ENCODE data around the gene ABCC2. TPM values are rescaled to one million over a fixed set of nuclear protein-coding genes. Genes with fewer than 3 reads are reported as not detected.
"Not testable (repeated sequence)": the region's sequence is repeated elsewhere in the genome, so short reads cannot be mapped to it uniquely, and the experiment has no call there.

ABCC2 gene
- total RNA-seq = 0.04 and 0.07 TPM in 2 replicates

DNA sequence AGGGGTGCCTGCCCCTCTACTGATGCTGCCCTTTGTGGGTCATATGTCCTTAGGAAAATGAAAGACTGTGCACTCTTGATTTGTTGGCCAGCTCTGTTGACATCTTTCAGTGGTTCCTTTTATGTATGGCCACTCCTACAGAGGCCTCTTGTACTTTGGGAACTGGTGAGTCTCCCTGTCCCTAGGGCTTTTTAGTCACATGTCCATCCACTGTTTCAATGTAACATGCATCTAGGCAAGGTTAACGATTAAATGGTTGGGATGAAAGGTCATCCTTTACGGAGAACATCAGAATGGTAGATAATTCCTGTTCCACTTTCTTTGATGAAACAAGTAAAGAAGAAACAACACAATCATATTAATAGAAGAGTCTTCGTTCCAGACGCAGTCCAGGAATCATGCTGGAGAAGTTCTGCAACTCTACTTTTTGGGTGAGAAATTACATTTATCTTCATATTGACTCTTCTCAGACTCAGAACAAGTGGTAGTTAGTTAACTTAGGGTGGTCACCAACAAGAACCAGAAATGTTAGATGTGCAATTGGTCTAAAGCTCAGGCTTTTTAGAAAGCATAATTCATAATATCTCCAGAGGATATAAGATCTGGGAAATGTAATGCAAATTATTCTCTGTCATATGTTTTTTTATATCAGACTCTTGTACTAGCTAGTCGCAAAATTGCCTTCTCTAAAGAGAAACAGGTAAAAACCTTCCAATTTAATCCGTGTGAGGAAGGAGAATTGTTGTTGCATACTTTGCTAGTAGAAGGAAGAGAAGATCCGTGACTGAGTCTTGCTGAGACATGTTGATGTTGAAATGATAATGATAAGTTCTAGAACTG lies at the start of gene ABCC2:
ABCC2 (plus strand) TSS at position 194 of the 840 bp plus-strand sequence; CDS start at position 399, 205 bp downstream.
- no peak for TF ChIP-seq CTCF (IDR thresholded peaks at IDR 0.05; ENCODE audit: insufficient read depth, low read length, poor library complexity, severe bottlenecking)
- no peak for DNase-seq (ENCODE audit: low read depth)
- H3K27me3 ChIP-seq (ENCODE audit: control insufficient read depth, insufficient read depth, low read length) = no peaks in the 10 kb centered on the region
- no peak within 1 kb of the TSS for H3K4me3 ChIP-seq (ENCODE audit: low read depth, low read length)
- H3K36me3 ChIP-seq (ENCODE audit: control insufficient read depth, insufficient read depth, low read length) = no peaks in the 10 kb centered on the region

DNA sequence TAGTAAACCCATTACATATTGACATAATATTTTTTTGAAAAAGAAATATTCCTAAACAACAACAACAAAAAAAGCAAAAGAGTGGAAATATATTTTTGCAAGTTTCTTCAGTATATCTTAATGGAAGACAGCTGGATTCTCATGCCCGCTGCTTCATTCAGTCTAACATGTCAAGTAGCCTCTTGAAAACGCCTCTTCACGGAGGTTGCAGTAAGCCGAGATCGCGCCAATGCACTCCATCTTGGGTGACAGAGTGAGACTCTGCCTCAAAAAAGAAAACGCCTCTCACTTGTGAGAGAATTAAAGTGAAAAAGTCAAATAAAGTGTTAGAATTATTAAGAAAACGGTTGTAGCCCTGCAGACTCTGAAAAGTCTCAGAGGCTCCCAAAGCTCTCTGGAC lies 49.1 kb upstream of the ABCC2 start:
- Histone ChIP-seq H3K4me3 (ENCODE audit: low read depth, low read length) (no peak overlapping the region), H3K27me3 (ENCODE audit: control insufficient read depth, insufficient read depth, low read length) (no peaks in the 10 kb centered on the region), H3K36me3 (ENCODE audit: control insufficient read depth, insufficient read depth, low read length) (no peaks in the 10 kb centered on the region)
- TF ChIP-seq CTCF (IDR thresholded peaks at IDR 0.05; ENCODE audit: insufficient read depth, low read length, poor library complexity, severe bottlenecking) = no peak
- DNase-seq (ENCODE audit: low read depth) = no peak

DNA sequence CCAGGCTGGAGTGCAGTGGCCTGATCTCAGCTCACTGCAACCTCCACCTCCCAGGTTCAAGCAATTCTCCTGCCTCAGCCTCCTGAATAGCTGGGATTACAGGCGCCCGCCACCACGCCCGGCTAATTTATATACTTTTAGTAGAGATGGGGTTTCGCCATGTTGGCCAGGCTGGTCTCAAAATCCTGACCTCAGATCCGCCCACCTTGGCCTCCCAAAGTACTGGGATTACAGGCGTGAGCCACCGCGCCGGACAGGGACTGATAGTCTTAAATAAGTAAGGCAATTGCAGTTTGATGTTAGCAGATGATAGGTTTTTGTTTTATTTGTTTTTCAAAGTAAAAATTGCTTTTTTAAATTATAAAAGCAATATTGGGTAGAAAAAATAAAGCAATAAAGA lies 48.3 kb upstream of the ABCC2 start:
- not testable (repeated sequence) for H3K4me3 ChIP-seq (ENCODE audit: low read depth, low read length); DNase-seq (ENCODE audit: low read depth); H3K36me3 ChIP-seq (ENCODE audit: control insufficient read depth, insufficient read depth, low read length); H3K27me3 ChIP-seq (ENCODE audit: control insufficient read depth, insufficient read depth, low read length)

DNA sequence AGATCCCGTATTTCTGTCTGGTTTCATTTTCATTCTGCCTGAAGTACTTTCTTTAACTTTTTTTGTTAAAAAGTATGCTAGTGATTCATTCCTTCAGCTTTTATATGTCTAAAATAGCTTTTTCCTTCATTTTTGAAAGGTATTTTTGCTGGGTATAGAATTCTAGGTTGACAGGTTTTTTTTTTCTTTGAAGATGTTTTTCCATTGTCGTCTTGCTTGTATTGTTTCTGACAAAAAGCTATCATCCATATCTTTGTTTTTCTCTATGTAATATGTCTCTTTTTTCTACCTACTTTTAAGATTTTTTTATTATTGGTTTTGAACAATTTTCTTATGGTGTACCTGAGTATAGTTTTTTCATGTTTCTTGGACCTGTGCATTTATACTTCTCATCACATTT lies 42.2 kb upstream of the ABCC2 start:
- Histone ChIP-seq H3K4me3 (ENCODE audit: low read depth, low read length) (no peak overlapping the region), H3K36me3 (ENCODE audit: control insufficient read depth, insufficient read depth, low read length) (no peaks in the 10 kb centered on the region), H3K27me3 (ENCODE audit: control insufficient read depth, insufficient read depth, low read length) (no peaks in the 10 kb centered on the region)
- TF ChIP-seq CTCF (IDR thresholded peaks at IDR 0.05; ENCODE audit: insufficient read depth, low read length, poor library complexity, severe bottlenecking) = no peak
- DNase-seq (ENCODE audit: low read depth) = no peak

GRCh38 chr10:99740933-99741559 lies 41.4 kb upstream of the ABCC2 start:
- Histone ChIP-seq H3K27me3 (ENCODE audit: control insufficient read depth, insufficient read depth, low read length) (no peaks in the 10 kb centered on the region), H3K36me3 (ENCODE audit: control insufficient read depth, insufficient read depth, low read length) (no peaks in the 10 kb centered on the region), H3K4me3 (ENCODE audit: low read depth, low read length) (no peak overlapping the region)
- TF ChIP-seq CTCF (IDR thresholded peaks at IDR 0.05; ENCODE audit: insufficient read depth, low read length, poor library complexity, severe bottlenecking) = no peak
- no peak for DNase-seq (ENCODE audit: low read depth)

- TF ChIP-seq CTCF (IDR thresholded peaks at IDR 0.05; ENCODE audit: insufficient read depth, low read length, poor library complexity, severe bottlenecking) = no peak
- H3K36me3 ChIP-seq (ENCODE audit: control insufficient read depth, insufficient read depth, low read length) = no peaks in the 10 kb centered on the region
- H3K4me3 ChIP-seq (ENCODE audit: low read depth, low read length) = no peak overlapping the region
- no peaks in the 10 kb centered on the region for H3K27me3 ChIP-seq (ENCODE audit: control insufficient read depth, insufficient read depth, low read length)
- no peak for DNase-seq (ENCODE audit: low read depth)
Observed at GRCh38 chr10:99742254-99742653, 40.2 kb upstream of the ABCC2 start.
